ENCODE results near the gene CPB2. TPM values are rescaled to one million over a fixed set of nuclear protein-coding genes. Genes with fewer than 3 reads are reported as not detected.

CPB2 gene, protein sequence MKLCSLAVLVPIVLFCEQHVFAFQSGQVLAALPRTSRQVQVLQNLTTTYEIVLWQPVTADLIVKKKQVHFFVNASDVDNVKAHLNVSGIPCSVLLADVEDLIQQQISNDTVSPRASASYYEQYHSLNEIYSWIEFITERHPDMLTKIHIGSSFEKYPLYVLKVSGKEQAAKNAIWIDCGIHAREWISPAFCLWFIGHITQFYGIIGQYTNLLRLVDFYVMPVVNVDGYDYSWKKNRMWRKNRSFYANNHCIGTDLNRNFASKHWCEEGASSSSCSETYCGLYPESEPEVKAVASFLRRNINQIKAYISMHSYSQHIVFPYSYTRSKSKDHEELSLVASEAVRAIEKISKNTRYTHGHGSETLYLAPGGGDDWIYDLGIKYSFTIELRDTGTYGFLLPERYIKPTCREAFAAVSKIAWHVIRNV
- total RNA-seq = not detected

GRCh38 chr13:46104868-46105267 lies at the start of gene CPB2:
Gene CPB2, minus strand, starts transcription at chr13:46105033. Its CDS starts 24 bp downstream, at chr13:46105009.
- DNase-seq = no peak

GRCh38 chr13:46154136-46154801 lies 49.4 kb upstream of the CPB2 start:
- DNase-seq = no peak

- DNase-seq = no peak
Observed at GRCh38 chr13:46152627-46153328, 47.9 kb upstream of the CPB2 start.

GRCh38 chr13:46150134-46150693 lies 45.4 kb upstream of the CPB2 start:
- DNase-seq = no peak

- DNase-seq = no peak
Observed at GRCh38 chr13:46149272-46150133, 44.7 kb upstream of the CPB2 start.

- no peak for DNase-seq
Observed at GRCh38 chr13:46146898-46147297, 42.1 kb upstream of the CPB2 start.

DNA sequence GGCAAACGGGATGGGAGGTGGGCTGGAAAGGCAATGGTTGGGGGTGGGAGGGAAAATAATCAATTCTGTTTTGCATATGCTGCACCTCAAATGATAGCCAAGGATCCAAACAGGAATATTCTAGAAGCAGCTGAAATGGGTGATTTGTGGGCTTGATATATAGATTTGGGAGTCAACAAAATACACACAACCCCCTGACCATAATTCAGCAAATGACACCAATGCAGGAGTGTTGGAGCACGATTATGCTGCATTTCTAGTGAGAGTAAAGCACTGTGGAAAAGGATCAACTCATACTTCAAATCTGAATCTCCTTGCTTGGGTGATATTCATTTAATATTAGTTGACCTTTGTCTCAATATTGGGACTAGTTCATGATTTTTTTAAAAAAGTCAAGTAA lies 41.1 kb upstream of the CPB2 start:
- no peak for DNase-seq

DNA sequence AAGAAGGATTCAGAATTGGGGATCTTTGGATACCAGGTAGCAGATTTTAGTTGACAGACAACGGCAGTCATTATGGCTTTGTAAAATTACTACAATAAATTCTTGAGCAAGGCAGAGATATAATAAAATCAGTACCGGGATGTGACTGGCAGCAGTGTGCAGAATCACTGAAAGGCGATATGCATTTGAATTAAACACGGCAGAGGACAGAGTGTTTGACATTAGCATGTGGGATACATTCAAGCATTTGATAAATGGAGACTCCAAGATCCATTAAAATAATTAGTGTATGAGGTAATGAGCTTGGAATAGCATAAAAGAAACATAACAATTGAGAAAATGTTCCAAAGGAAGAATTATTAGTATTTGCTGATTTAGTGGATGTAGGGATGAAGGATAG lies 40.3 kb upstream of the CPB2 start:
- DNase-seq = no peak

DNA sequence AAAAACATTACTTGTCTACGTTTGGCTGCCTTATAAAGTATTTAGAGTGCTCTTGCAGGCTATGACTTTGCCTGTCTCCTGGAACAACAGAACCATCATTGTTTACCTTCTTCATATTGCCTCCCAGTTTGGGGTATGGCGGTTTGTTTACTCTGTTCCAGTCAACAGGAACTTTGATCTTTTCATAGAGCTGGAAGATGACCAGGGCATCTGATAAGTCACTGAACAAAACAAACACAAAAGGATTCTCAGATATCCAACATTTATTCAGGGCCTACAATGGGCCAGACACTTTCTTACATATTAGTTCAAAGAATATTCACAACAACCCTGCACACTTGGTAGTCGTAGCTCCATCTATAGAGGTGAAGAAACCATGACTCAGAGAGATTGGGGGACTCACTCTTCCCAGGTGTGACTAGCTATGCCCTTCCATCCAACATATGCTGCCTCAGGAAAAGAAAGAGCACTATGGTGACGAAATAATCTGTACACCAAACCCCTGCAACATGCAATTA lies 38.4 kb upstream of the CPB2 start:
- DNase-seq = no peak

- no peak for DNase-seq
Observed at GRCh38 chr13:46142776-46143175, 37.9 kb upstream of the CPB2 start.

- DNase-seq = no peak
Observed at GRCh38 chr13:46140044-46140443, 35.2 kb upstream of the CPB2 start.

DNA sequence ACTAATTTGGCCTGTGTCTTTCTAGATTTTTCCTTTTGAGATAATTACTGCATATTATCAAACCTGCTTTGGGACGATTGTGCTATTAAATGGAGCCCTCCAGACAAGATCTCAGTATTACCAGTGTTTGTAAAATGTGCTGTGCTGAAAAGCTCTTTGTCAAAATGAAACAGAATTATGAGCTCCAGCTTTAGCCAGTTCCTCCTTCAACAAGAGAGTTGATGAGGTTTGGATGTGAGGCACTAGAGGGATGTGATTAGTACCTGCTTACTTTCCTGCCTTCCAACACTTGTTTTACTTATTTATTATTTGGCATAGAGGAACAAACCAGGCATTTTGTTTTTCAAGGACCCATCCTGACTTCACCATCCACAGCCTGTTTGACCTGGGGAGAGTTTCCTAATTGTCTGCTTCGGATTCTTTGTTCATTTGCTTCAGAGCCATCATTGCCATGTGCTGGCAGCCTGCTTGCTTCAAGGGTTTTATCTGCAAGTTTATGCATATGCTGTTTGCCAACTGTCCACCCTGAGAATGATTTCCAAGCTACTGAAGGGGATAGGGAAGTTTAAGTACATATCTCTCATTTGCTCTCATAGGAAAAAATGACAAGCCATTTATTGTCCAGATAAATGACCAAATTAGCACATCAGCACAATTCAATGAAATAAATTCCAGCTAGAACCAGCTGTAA lies 32.9 kb upstream of the CPB2 start:
- no peak for DNase-seq

- no peak for DNase-seq
Observed at GRCh38 chr13:46136688-46137087, 31.9 kb upstream of the CPB2 start.

- no peak for DNase-seq
Observed at GRCh38 chr13:46134961-46135522, 30.2 kb upstream of the CPB2 start.

- DNase-seq = no peak
Observed at GRCh38 chr13:46134494-46134893, 29.7 kb upstream of the CPB2 start.

DNA sequence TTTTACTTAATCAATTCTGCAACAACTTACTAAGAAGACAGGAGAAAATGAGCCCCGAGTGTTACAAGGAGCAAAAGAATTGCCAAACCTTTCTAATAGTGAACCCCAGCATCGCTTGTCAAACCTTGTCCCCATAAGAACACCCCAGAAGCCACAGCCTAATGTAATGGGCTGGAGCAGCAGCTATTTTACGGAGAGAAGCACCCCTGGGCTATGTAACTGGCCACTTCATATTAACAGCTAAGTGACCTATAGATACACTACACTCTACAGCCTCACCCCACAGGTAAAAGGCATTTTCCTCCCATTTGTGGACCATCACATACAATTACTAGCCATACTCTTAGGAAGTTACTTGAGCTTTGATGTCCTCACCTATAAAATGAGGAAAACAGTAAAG lies 27.3 kb upstream of the CPB2 start:
- no peak for DNase-seq

GRCh38 chr13:46131705-46132104 lies 26.9 kb upstream of the CPB2 start:
- no peak for DNase-seq

DNA sequence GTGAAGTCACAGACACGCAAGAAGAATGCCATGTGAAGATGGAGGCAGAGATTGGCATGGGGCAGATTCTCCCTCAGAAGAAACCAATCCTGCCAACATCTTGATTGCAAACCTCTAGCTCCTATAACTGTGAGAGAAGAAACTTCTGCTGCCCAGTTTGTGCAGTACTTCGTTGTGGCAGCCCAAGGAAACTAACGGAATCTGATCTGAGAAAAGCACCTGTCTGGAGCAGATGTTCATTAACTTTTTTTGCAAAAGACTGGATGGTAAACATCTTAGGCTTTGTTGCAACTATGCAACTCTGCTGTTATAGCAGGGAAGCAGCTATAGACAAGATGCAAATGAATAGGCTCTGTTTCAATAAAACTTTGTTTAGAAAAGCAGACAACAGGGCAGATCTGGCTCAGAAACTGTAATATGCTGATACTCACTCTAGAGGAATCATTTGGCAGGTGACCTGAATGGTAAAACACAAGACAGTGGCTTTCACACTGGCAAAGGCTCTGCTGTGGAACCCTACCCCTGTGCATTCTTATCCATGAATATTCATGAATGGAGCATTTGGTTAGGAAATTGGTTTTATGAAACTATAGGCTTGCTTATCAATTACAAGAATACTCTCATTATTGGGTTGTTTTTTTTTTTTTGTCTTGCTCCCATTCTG lies 25.3 kb upstream of the CPB2 start:
- DNase-seq = no peak

- DNase-seq = no peak
Observed at GRCh38 chr13:46129124-46129523, 24.3 kb upstream of the CPB2 start.

- DNase-seq = no peak
Observed at GRCh38 chr13:46127358-46128023, 22.7 kb upstream of the CPB2 start.
